Upper lobe of left lung (tissue), 6 donors: Measurements from ENCODE around the gene CACNG5. TPM values are rescaled to one million over a fixed set of nuclear protein-coding genes. Genes with fewer than 3 reads are reported as not detected.

Experiments used
- ATAC-seq, 2 donors: fragments of 200-7000 bp; cut with Tn5 transposase; one replicate each; pipeline ENCODE4 v1.9.1; 2022; ENCODE audit warnings: mild to moderate bottlenecking in 2 of 2, moderate library complexity in 2 of 2; ENCODE audit not compliant: low FRiP score in 2 of 2
- DNase-seq, 2 donors: peaks; one replicate each; pipeline ENCODE4 v3.0.0-alpha.2; 2019 to 2020
- H3K27ac ChIP-seq, 4 donors: fragments of 200-600 bp; sonication (generic); one replicate each; pipeline ENCODE4 v1.5.1; 2016 to 2019
- H3K27me3 ChIP-seq, 4 donors: fragments of 200-600 bp; sonication (generic); one replicate each; pipeline ENCODE4 v1.5.1; 2017 to 2019
- H3K36me3 ChIP-seq, 4 donors: fragments of 200-600 bp; sonication (generic); one replicate each; pipeline ENCODE4 v1.5.1; 2016 to 2019
- H3K4me1 ChIP-seq, 4 donors: fragments of 200-600 bp; sonication (generic); one replicate each; pipeline ENCODE4 v1.5.1; 2018 to 2019
- H3K4me3 ChIP-seq, 4 donors: fragments of 200-600 bp; sonication (generic); one replicate each; pipeline ENCODE4 v1.5.1; 2017 to 2019; ENCODE audit warnings: mild to moderate bottlenecking in 2 of 4, moderate library complexity in 1 of 4
- H3K9me3 ChIP-seq, 4 donors: fragments of 200-600 bp; sonication (generic); one replicate each; pipeline ENCODE4 v1.5.1; 2018 to 2019
- CTCF ChIP-seq, 6 experiments: fragments of 450-650 bp in 4 of 6; fragments of 200-600 bp in 2 of 6; sonication (generic) in 2 of 6; IDR thresholded peaks; one replicate each; pipeline ENCODE4 v1.5.1; 2016 to 2019; ENCODE audit warnings: antibody characterized with exemption in 6 of 6
- EP300 ChIP-seq, 4 donors: sonication (generic); formaldehyde crosslinking; IDR thresholded peaks; one replicate each; pipeline ENCODE4 v1.5.1; 2017; ENCODE audit warnings: antibody characterized with exemption in 4 of 4, control low read depth in 2 of 4
- POLR2A ChIP-seq, 4 donors: fragments of 450-650 bp; IDR thresholded peaks; one replicate each; pipeline ENCODE4 v1.5.1; 2016 to 2017; ENCODE audit warnings: antibody characterized with exemption in 4 of 4, mild to moderate bottlenecking in 2 of 4
- POLR2AphosphoS5 ChIP-seq, 2 donors: sonication (generic); formaldehyde crosslinking; IDR thresholded peaks; one replicate each; pipeline ENCODE4 v1.5.1; 2017; ENCODE audit warnings: antibody characterized with exemption in 2 of 2
- WGBS, 2 donors: methylation state at CpG; one replicate each; pipeline ENCODE4 v1.1.5; 2017 to 2018; 5-methylcytosine and 5-hydroxymethylcytosine counted together
- total RNA-seq, 6 donors: library from RNA; depleted of rRNA in 4 of 6; stranded (reverse); fragments of >200 nt in 4 of 6; gene quantifications; one replicate each; pipeline versions ENCODE4 v1.1.0 to v1.2.1, GENCODE V29; 2016 to 2021
- donor health status: DM: no; HTN: no; CAD: no; lungs with moderate emphysema.
- donor health status: DM: no; HTN: yes; CAD: no; lungs with severe emphysema.

Gene CACNG5
- total RNA-seq, 6 donors from 2014 or later: not detected

- H3K4me3 ChIP-seq: no peak overlapping the region
- no peak overlapping the region for H3K27ac ChIP-seq
- no peaks in the 10 kb centered on the region for H3K36me3 ChIP-seq
- DNase-seq (no peak), ATAC-seq (no peak)
- no peaks in the 10 kb centered on the region for H3K27me3 ChIP-seq
- H3K4me1 ChIP-seq: no peaks in the 10 kb centered on the region
- 84 to 100% methylated on average over 2 to 3 of the region's 3 CpGs for WGBS, 2 donors
- TF ChIP-seq POLR2AphosphoS5 (IDR thresholded peaks at IDR 0.05) (no peak), CTCF (IDR thresholded peaks at IDR 0.05) (no peak), EP300 (IDR thresholded peaks at IDR 0.05) (no peak), POLR2A (IDR thresholded peaks at IDR 0.05) (no peak)
- peaks cover 0 to 6% (median 0%) of the 10 kb centered on the region in 4 donors for H3K9me3 ChIP-seq
Measured at GRCh38 chr17:66850692-66851091, 15.8 kb downstream of the CACNG5 start.

GRCh38 chr17:66855204-66855603 lies 20.3 kb downstream of the CACNG5 start:
- Histone ChIP-seq H3K9me3 (peaks cover 0 to 6% (median 0%) of the 10 kb centered on the region in 4 donors), H3K4me1 (no peaks in the 10 kb centered on the region), H3K27ac (no peak overlapping the region), H3K4me3 (no peak overlapping the region), H3K27me3 (no peaks in the 10 kb centered on the region), H3K36me3 (no peaks in the 10 kb centered on the region)
- no peak for TF ChIP-seq POLR2AphosphoS5 (IDR thresholded peaks at IDR 0.05)
- TF ChIP-seq EP300 (IDR thresholded peaks at IDR 0.05): no peak
- TF ChIP-seq POLR2A (IDR thresholded peaks at IDR 0.05): no peak
- TF ChIP-seq CTCF (IDR thresholded peaks at IDR 0.05): no peak
- 73 to 80% methylated on average over 9 to 10 of the region's 10 CpGs for WGBS, 2 donors
- ATAC-seq: no peak
- DNase-seq: no peak

GRCh38 chr17:66858226-66859083 lies 23.5 kb downstream of the CACNG5 start:
- no peak for TF ChIP-seq CTCF (IDR thresholded peaks at IDR 0.05)
- Histone ChIP-seq H3K4me1 (no peaks in the 10 kb centered on the region), H3K27ac (no peak overlapping the region), H3K4me3 (no peak overlapping the region), H3K36me3 (no peaks in the 10 kb centered on the region), H3K27me3 (no peaks in the 10 kb centered on the region), H3K9me3 (peaks cover 0 to 6% (median 0%) of the 10 kb centered on the region in 4 donors)
- 73 to 85% methylated on average over 10 to 12 of the region's 12 CpGs for WGBS, 2 donors
- DNase-seq: peak in 1 of 2 donors; percentile 45
- peak in 1 of 2 donors; percentile 32 for ATAC-seq

GRCh38 chr17:66859353-66859752 lies 24.4 kb downstream of the CACNG5 start:
- Histone ChIP-seq H3K9me3 (peaks cover 0 to 6% (median 2%) of the 10 kb centered on the region in 4 donors), H3K27me3 (no peaks in the 10 kb centered on the region), H3K4me3 (no peak overlapping the region), H3K4me1 (no peaks in the 10 kb centered on the region), H3K27ac (no peak overlapping the region), H3K36me3 (no peaks in the 10 kb centered on the region)
- TF ChIP-seq POLR2AphosphoS5 (IDR thresholded peaks at IDR 0.05) (no peak), EP300 (IDR thresholded peaks at IDR 0.05) (no peak), POLR2A (IDR thresholded peaks at IDR 0.05) (no peak), CTCF (IDR thresholded peaks at IDR 0.05) (no peak)
- ATAC-seq (no peak), DNase-seq (no peak)
- 76 to 80% methylated on average over 8 of the region's 8 CpGs for WGBS, 2 donors

GRCh38 chr17:66860204-66860603 lies 25.3 kb downstream of the CACNG5 start:
- 63 to 71% methylated on average over 3 of the region's 3 CpGs for WGBS, 2 donors
- DNase-seq (no peak), ATAC-seq (no peak)
- no peak for TF ChIP-seq EP300 (IDR thresholded peaks at IDR 0.05)
- TF ChIP-seq POLR2A (IDR thresholded peaks at IDR 0.05): no peak
- TF ChIP-seq CTCF (IDR thresholded peaks at IDR 0.05): no peak
- no peak for TF ChIP-seq POLR2AphosphoS5 (IDR thresholded peaks at IDR 0.05)
- H3K4me3 ChIP-seq: no peak overlapping the region
- no peaks in the 10 kb centered on the region for H3K27me3 ChIP-seq
- no peak overlapping the region for H3K27ac ChIP-seq
- H3K9me3 ChIP-seq: peaks cover 0 to 3% (median 2%) of the 10 kb centered on the region in 4 donors
- H3K4me1 ChIP-seq: no peaks in the 10 kb centered on the region
- H3K36me3 ChIP-seq: no peaks in the 10 kb centered on the region
